ENCODE results near the gene NUP107. TPM values are rescaled to one million over a fixed set of nuclear protein-coding genes. Genes with fewer than 3 reads are reported as not detected.

NUP107 gene
- total and polyA plus RNA-seq, 2 experiments from 2014 or later = 23.0 to 40.1 TPM

DNA sequence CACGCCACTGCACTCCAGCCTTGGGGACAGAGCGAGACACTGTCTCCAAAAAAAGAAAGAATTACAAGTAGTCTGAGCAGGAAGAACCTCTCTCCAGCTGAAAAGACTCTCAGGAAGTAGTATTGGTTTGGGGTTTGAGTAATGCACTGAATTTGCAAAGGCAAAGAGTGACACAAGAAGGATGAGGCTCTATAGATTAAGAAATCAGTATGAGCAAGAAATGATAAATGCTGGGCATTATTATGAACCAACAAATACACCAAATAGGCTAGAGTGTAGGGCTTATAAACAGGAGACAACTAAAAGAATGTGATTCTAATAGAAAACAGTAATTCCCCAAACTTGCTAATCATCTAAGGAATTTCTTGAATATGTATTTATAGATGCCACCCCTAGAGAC, 56.6 kb downstream of the NUP107 start:
- no peak overlapping the region for H3K4me2 ChIP-seq
- WGBS (ENCODE audit: low lambda C conversion rate, missing lambda C conversion rate) = 100% methylated on average over 2 of the region's 2 CpGs
- H3K9me2 ChIP-seq (replicated peaks; ENCODE audit: insufficient read depth) = no peaks in the 10 kb centered on the region
- DNase-seq (ENCODE audit: low spot score) = no peak
- no peaks in the 10 kb centered on the region for H4K20me1 ChIP-seq (ENCODE audit: insufficient read depth, poor library complexity, severe bottlenecking)
- H3K79me2 ChIP-seq = peaks cover 20% of the 10 kb centered on the region
- no peaks in the 10 kb centered on the region for H3K27me3 ChIP-seq
- H3K9me3 ChIP-seq (ENCODE audit: low read depth) = no peaks in the 10 kb centered on the region
- no peak overlapping the region for H3K4me3 ChIP-seq
- peaks cover 8% of the 10 kb centered on the region for H3K4me1 ChIP-seq (ENCODE audit: insufficient read depth)
- no peaks in the 10 kb centered on the region for H3K36me3 ChIP-seq (replicated peaks; ENCODE audit: insufficient read depth, low read depth)
- H2AFZ ChIP-seq = no peak overlapping the region
- H3K27ac ChIP-seq = no peak overlapping the region
- TF ChIP-seq EZH2phosphoT487 (IDR thresholded peaks at IDR 0.05; ENCODE audit: low read depth, severe bottlenecking, unreplicated experiment) = no peak
- TF ChIP-seq EZH2 (IDR thresholded peaks at IDR 0.05; ENCODE audit: borderline replicate concordance) = no peak
- TF ChIP-seq, protein P1, sequence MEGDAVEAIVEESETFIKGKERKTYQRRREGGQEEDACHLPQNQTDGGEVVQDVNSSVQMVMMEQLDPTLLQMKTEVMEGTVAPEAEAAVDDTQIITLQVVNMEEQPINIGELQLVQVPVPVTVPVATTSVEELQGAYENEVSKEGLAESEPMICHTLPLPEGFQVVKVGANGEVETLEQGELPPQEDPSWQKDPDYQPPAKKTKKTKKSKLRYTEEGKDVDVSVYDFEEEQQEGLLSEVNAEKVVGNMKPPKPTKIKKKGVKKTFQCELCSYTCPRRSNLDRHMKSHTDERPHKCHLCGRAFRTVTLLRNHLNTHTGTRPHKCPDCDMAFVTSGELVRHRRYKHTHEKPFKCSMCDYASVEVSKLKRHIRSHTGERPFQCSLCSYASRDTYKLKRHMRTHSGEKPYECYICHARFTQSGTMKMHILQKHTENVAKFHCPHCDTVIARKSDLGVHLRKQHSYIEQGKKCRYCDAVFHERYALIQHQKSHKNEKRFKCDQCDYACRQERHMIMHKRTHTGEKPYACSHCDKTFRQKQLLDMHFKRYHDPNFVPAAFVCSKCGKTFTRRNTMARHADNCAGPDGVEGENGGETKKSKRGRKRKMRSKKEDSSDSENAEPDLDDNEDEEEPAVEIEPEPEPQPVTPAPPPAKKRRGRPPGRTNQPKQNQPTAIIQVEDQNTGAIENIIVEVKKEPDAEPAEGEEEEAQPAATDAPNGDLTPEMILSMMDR (IDR thresholded peaks at IDR 0.05; ENCODE audit: poor library complexity) = no peak

- Histone ChIP-seq H3K27me3 (no peaks in the 10 kb centered on the region), H4K20me1 (ENCODE audit: insufficient read depth, poor library complexity, severe bottlenecking) (no peaks in the 10 kb centered on the region), H3K9me2 (replicated peaks; ENCODE audit: insufficient read depth) (no peaks in the 10 kb centered on the region), H3K9me3 (ENCODE audit: low read depth) (no peaks in the 10 kb centered on the region), H3K4me3 (peak overlapping the region; percentile 95), H3K27ac (peak overlapping the region; percentile 77), H2AFZ (peak overlapping the region; percentile 94), H3K4me2 (peak overlapping the region; percentile 88), H3K4me1 (ENCODE audit: insufficient read depth) (peaks cover 8% of the 10 kb centered on the region), H3K36me3 (replicated peaks; ENCODE audit: insufficient read depth, low read depth) (no peaks in the 10 kb centered on the region), H3K79me2 (peaks cover 24% of the 10 kb centered on the region)
- no peak for DNase-seq (ENCODE audit: low spot score)
- WGBS (ENCODE audit: low lambda C conversion rate, missing lambda C conversion rate) = 76% methylated on average over 9 of the region's 9 CpGs
- TF ChIP-seq, protein P1 (IDR thresholded peaks at IDR 0.05; ENCODE audit: poor library complexity) = no peak
- TF ChIP-seq EZH2phosphoT487 (IDR thresholded peaks at IDR 0.05; ENCODE audit: low read depth, severe bottlenecking, unreplicated experiment) = no peak
- TF ChIP-seq EZH2 (IDR thresholded peaks at IDR 0.05; ENCODE audit: borderline replicate concordance) = no peak
These were observed 58.7 kb downstream of the NUP107 start for GRCh38 chr12:68745376-68745903.

- Histone ChIP-seq H3K4me3 (peak within 1 kb of the TSS; percentile 95), H3K79me2 (peaks cover 24% of the 10 kb centered on the region), H3K9me2 (replicated peaks; ENCODE audit: insufficient read depth) (no peaks in the 10 kb centered on the region), H3K4me2 (peak within 1 kb of the TSS; percentile 88), H4K20me1 (ENCODE audit: insufficient read depth, poor library complexity, severe bottlenecking) (no peaks in the 10 kb centered on the region), H3K4me1 (ENCODE audit: insufficient read depth) (peaks cover 8% of the 10 kb centered on the region), H2AFZ (peak within 1 kb of the TSS; percentile 94), H3K27me3 (no peaks in the 10 kb centered on the region), H3K36me3 (replicated peaks; ENCODE audit: insufficient read depth, low read depth) (no peaks in the 10 kb centered on the region), H3K27ac (peak within 1 kb of the TSS; percentile 84), H3K9me3 (ENCODE audit: low read depth) (no peaks in the 10 kb centered on the region)
- 1% methylated on average over 46 of the region's 52 CpGs for whole genome bisulfite sequencing (ENCODE audit: low lambda C conversion rate, missing lambda C conversion rate)
- no peak for TF ChIP-seq EZH2 (IDR thresholded peaks at IDR 0.05; ENCODE audit: borderline replicate concordance)
- TF ChIP-seq, protein P1 (IDR thresholded peaks at IDR 0.05; ENCODE audit: poor library complexity) = no peak
- no peak for TF ChIP-seq EZH2phosphoT487 (IDR thresholded peaks at IDR 0.05; ENCODE audit: low read depth, severe bottlenecking, unreplicated experiment)
- DNase-seq (ENCODE audit: low spot score) = peak; percentile 97
These were observed 59.3 kb downstream of the NUP107 start, which contains the start of gene SLC35E3 for GRCh38 chr12:68745904-68746571. SLC35E3 (plus strand) TSS chr12:68746176; CDS start chr12:68746378, 202 bp downstream.
